PC-3 (cell line): Measurements from ENCODE around the gene ING3. TPM values are rescaled to one million over a fixed set of nuclear protein-coding genes. Genes with fewer than 3 reads are reported as not detected.
A peak's percentile ranks its signal among the peaks of the same experiment; 100 is the strongest.
"Not testable (repeated sequence)": the region's sequence is repeated elsewhere in the genome, so short reads cannot be mapped to it uniquely, and the experiment has no call there.

Experiments used
- ATAC-seq: fragments of 200-7000 bp; cut with Tn5 transposase; 2 replicates; pipeline ENCODE4 v1.9.1; 2020; ENCODE audit warnings: mild to moderate bottlenecking, moderate library complexity
- BruUV-seq: library from RNA; stranded (reverse); fragments of 400-500 nt; replicated peaks from 2 replicates; lab custom pipeline; 2021; lab: Mats Ljungman, UMichigan
- CTCF ChIA-PET: fragments of 300-600 bp; sonication (Branson Sonifier 250); formaldehyde crosslinking; loops from one replicate; lab custom pipeline; 2022; ENCODE audit warnings: antibody characterized with exemption; lab: Charles Lee
- POLR2A ChIA-PET: fragments of 300-600 bp; sonication (Branson Sonifier 250); formaldehyde crosslinking; loops from one replicate; lab custom pipeline; 2022; ENCODE audit warnings: antibody characterized with exemption; ENCODE audit not compliant: unreplicated experiment; lab: Charles Lee
- DNase-seq: peaks from one replicate; pipeline ENCODE4 v3.0.0-alpha.2; 2015
- H2AFZ ChIP-seq: fragments of 300-600 bp; sonication (generic); 2 replicates; pipeline ENCODE4 v1.6.0; 2016; ENCODE audit warnings: antibody characterized with exemption, low read length
- H3F3A ChIP-seq: fragments of 300-600 bp; sonication (generic); one replicate; pipeline ENCODE4 v1.6.0; 2017; ENCODE audit warnings: antibody characterized with exemption, low read length, control low read depth, mild to moderate bottlenecking; ENCODE audit not compliant: unreplicated experiment
- H3K27ac ChIP-seq: fragments of 300-600 bp; sonication (generic); 2 replicates; pipeline ENCODE4 v1.5.1; 2016; ENCODE audit warnings: mild to moderate bottlenecking, low read length
- H3K27me3 ChIP-seq: fragments of 300-600 bp; sonication (generic); 2 replicates; pipeline ENCODE4 v1.6.1; 2016; ENCODE audit warnings: low read length, mixed read lengths
- H3K36me3 ChIP-seq: fragments of 300-600 bp; sonication (generic); 2 replicates; pipeline ENCODE4 v1.6.1; 2016; ENCODE audit warnings: low read depth, mixed run types, low read length, mixed read lengths
- H3K4me1 ChIP-seq: fragments of 300-600 bp; sonication (generic); 2 replicates; pipeline ENCODE4 v1.5.1; 2016; ENCODE audit warnings: low read length; ENCODE audit not compliant: insufficient read depth
- H3K4me2 ChIP-seq: fragments of 300-600 bp; sonication (generic); 2 replicates; pipeline ENCODE4 v1.6.0; 2016; ENCODE audit warnings: low read length
- H3K4me3 ChIP-seq: fragments of 300-600 bp; sonication (generic); 2 replicates; pipeline ENCODE4 v1.5.1; 2016; ENCODE audit warnings: mild to moderate bottlenecking, low read length, mixed read lengths
- H3K79me2 ChIP-seq: fragments of 300-600 bp; sonication (generic); 2 replicates; pipeline ENCODE4 v1.6.1; 2017; ENCODE audit warnings: low read length, mixed read lengths
- H3K9ac ChIP-seq: fragments of 300-600 bp; sonication (generic); 2 replicates; pipeline ENCODE4 v1.6.0; 2016; ENCODE audit warnings: mild to moderate bottlenecking, low read length
- H3K9me2 ChIP-seq: fragments of 300-600 bp; sonication (generic); replicated peaks from 2 replicates; pipeline ENCODE4 v1.6.1; 2016; ENCODE audit warnings: mixed run types, low read length, mixed read lengths
- H3K9me3 ChIP-seq: fragments of 300-600 bp; sonication (generic); 2 replicates; pipeline ENCODE4 v1.6.1; 2016; ENCODE audit warnings: low read length, mixed read lengths
- H4K20me1 ChIP-seq: fragments of 300-600 bp; sonication (generic); 2 replicates; pipeline ENCODE4 v1.6.1; 2016; ENCODE audit warnings: low read length, mixed read lengths
- CTCF ChIP-seq: fragments of 300-600 bp; sonication (generic); conservative IDR thresholded peaks from 2 replicates; pipeline ENCODE4 v1.5.1; 2017; ENCODE audit warnings: antibody characterized with exemption, low read depth, mild to moderate bottlenecking, low read length
- EZH2 ChIP-seq: fragments of 300-600 bp; sonication (generic); IDR thresholded peaks from one replicate; pipeline ENCODE4 v1.6.1; 2017; ENCODE audit warnings: antibody characterized with exemption, mild to moderate bottlenecking, low read length; ENCODE audit not compliant: unreplicated experiment
- EZH2phosphoT487 ChIP-seq: fragments of 300-600 bp; sonication (generic); IDR thresholded peaks from 2 replicates; pipeline ENCODE4 v1.6.1; 2018; ENCODE audit warnings: mild to moderate bottlenecking, antibody characterized with exemption, low read length, borderline replicate concordance
- intact Hi-C: fragments of 100-400 bp; cut with micrococcal nuclease; formaldehyde crosslinking; loops from 2 replicates; pipeline ENCODE4 v1.9.0; 2023
- total RNA-seq: library from RNA; depleted of rRNA; stranded (reverse); fragments of >200 nt; gene quantifications from 2 replicates; pipeline ENCODE4 v1.2.3, GENCODE V29; 2014

The ING3 gene
- total RNA-seq, 1 experiment from 2014 or later: 12.8 TPM

DNA sequence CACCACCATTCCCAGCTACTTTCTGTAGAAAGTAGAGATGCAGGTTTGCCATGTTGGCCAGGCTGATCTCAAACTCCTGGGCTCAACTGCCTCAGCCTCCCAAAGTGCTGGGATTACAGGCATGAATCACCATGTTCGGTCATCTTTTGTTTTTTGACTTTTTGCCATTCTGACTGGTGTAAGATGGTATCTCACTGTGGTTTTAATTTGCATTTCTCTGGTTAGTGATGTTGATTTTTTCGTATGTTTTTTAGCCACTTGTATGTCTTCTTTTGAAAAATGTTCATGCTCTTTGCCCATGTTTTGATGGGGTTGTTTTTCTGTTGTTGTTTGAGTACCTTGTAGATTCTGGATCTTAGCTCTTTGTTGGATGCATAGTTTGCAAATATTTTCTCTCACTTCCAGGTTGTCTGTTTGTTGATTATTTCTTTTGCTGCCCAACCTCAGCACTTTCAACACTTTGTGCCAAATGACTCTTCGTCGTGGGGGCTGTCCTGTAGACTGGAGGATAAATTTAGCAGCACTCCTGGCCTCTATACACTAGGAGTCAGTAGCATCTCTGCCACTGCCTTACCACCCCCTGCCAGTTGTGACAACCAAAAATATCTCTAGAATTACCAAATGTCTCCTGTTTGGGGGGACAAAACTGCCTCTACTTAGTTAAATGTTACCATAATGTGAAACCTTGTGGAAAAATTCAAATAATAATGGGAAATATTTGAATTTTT, 31.5 kb downstream of the ING3 start:
- H2AFZ ChIP-seq: no peak overlapping the region
- TF ChIP-seq EZH2 (no peak), EZH2phosphoT487 (no peak), CTCF (no peak)
- peak; percentile 89 for ATAC-seq
- H3K4me1 ChIP-seq: peaks cover 23% of the 10 kb centered on the region
- no TSS peak for BruUV-seq
- no peak overlapping the region for H3K4me3 ChIP-seq
- no peaks in the 10 kb centered on the region for H3K9me3 ChIP-seq
- intact Hi-C loops: loop anchor here (10.0 kb wide), 1 partner anchor 353 kb away; no protein-coding TSS in a partner anchor
- H3K36me3 ChIP-seq: no peaks in the 10 kb centered on the region
- H4K20me1 ChIP-seq: no peaks in the 10 kb centered on the region
- H3K79me2 ChIP-seq: no peaks in the 10 kb centered on the region
- no peak overlapping the region for H3K27ac ChIP-seq
- H3K4me2 ChIP-seq: 0 out of 2 replicates have a peak overlapping the region, but pooled peaks have one; percentile 19
- no peaks in the 10 kb centered on the region for H3K27me3 ChIP-seq
- peak; percentile 66 for DNase-seq
- ChIA-PET POLR2A (no interaction called here), CTCF (no interaction called here)
- H3K9ac ChIP-seq: no peak overlapping the region
- H3K9me2 ChIP-seq: no peaks in the 10 kb centered on the region
- H3F3A ChIP-seq: no peaks in the 10 kb centered on the region

GRCh38 chr7:120983592-120983991, 33.0 kb downstream of the ING3 start:
- H3K9ac ChIP-seq, H3K27ac ChIP-seq, H3K79me2 ChIP-seq, H4K20me1 ChIP-seq, DNase-seq, H3K27me3 ChIP-seq, ATAC-seq, H2AFZ ChIP-seq, H3K9me3 ChIP-seq, H3K36me3 ChIP-seq, H3F3A ChIP-seq, BruUV-seq, CTCF ChIA-PET, H3K4me2 ChIP-seq, H3K4me3 ChIP-seq, POLR2A ChIA-PET, H3K9me2 ChIP-seq: not testable (repeated sequence)
- intact Hi-C loops: loop anchor here (10.0 kb wide), 1 partner anchor 351 kb away; no protein-coding TSS in a partner anchor
- peaks cover 29% of the 10 kb centered on the region for H3K4me1 ChIP-seq

- Histone ChIP-seq H2AFZ (no peak overlapping the region), H3K4me1 (peaks cover 36% of the 10 kb centered on the region), H3K9me3 (no peaks in the 10 kb centered on the region), H3K4me2 (no peak overlapping the region), H3F3A (no peaks in the 10 kb centered on the region), H3K36me3 (no peaks in the 10 kb centered on the region; the same call in 1 of the 2 replicates), H3K27ac (no peak overlapping the region), H3K9me2 (no peaks in the 10 kb centered on the region), H3K9ac (no peak overlapping the region), H4K20me1 (no peaks in the 10 kb centered on the region), H3K4me3 (no peak overlapping the region), H3K27me3 (no peaks in the 10 kb centered on the region), H3K79me2 (no peaks in the 10 kb centered on the region)
- no peak for DNase-seq
- TF ChIP-seq CTCF: no peak
- TF ChIP-seq EZH2: no peak
- TF ChIP-seq EZH2phosphoT487: no peak
- intact Hi-C loops: loop anchor here (10.0 kb wide), 1 partner anchor 350 kb away; no protein-coding TSS in a partner anchor
- ChIA-PET POLR2A (no interaction called here), CTCF (no interaction called here)
- ATAC-seq: no peak
- BruUV-seq: no TSS peak
Observed at GRCh38 chr7:120984406-120984805, 33.8 kb downstream of the ING3 start.
